Kidney (tissue), 14 donors: Measurements from ENCODE around the gene YJU2. TPM values are rescaled to one million over a fixed set of nuclear protein-coding genes. Genes with fewer than 3 reads are reported as not detected.

Source experiments
- DNase-seq, 5 donors: peaks; one replicate each; pipeline ENCODE4 v3.0.0-alpha.2; 2013 to 2020
- FAIRE-seq: peaks from 2 replicates; lab custom pipeline; 2012; peaks lifted over from hg19 to GRCh38; lab: Jason Lieb, UNC
- H3K27ac ChIP-seq, 2 donors: one replicate each; pipeline ENCODE4 v1.7.0; 2013; ENCODE audit warnings: low read depth in 2 of 2, low read length in 2 of 2, inconsistent platforms in 1 of 2
- H3K27me3 ChIP-seq: one replicate; pipeline ENCODE4 v1.7.1; 2013; ENCODE audit warnings: low read length, inconsistent platforms; ENCODE audit not compliant: control insufficient read depth, insufficient read depth
- H3K36me3 ChIP-seq, 3 donors: one replicate each; pipeline versions ENCODE4 v1.7.0 to v1.7.1; 2013; ENCODE audit warnings: low read length in 3 of 3, control low read depth in 1 of 3, inconsistent platforms in 1 of 3; ENCODE audit not compliant: insufficient read depth in 3 of 3, control insufficient read depth in 2 of 3
- H3K4me1 ChIP-seq, 3 donors: one replicate each; pipeline versions ENCODE4 v1.7.0 to v1.7.1; 2013; ENCODE audit warnings: low read length in 3 of 3, inconsistent platforms in 1 of 3, low read depth in 1 of 3; ENCODE audit not compliant: control insufficient read depth in 2 of 3, insufficient read depth in 2 of 3
- H3K4me3 ChIP-seq, 3 donors: one replicate each; pipeline versions ENCODE4 v1.7.0 to v1.8.1; 2013; ENCODE audit warnings: low read length in 3 of 3, control low read depth in 1 of 3, inconsistent platforms in 1 of 3
- H3K9ac ChIP-seq, 3 donors: one replicate each; pipeline versions ENCODE4 v1.7.0 to v1.7.1; 2013; ENCODE audit warnings: low read length in 3 of 3, control low read depth in 1 of 3, inconsistent platforms in 1 of 3
- H3K9me3 ChIP-seq, 3 donors: one replicate each; pipeline versions ENCODE4 v1.7.0 to v1.7.1; 2013; ENCODE audit warnings: low read length in 3 of 3, control low read depth in 1 of 3, inconsistent platforms in 1 of 3; ENCODE audit not compliant: control insufficient read depth in 2 of 3, insufficient read depth in 1 of 3
- intact Hi-C: fragments of 100-400 bp; cut with DNase I; formaldehyde crosslinking; loops from one replicate; pipeline ENCODE4 v1.11.1; 2022
- polyA plus RNA-seq: library from polyadenylated mRNA; stranded (reverse); fragments of 350-450 nt; fragmentation: Illumina TruSeq; extraction: RNeasy Lipid Tissue Mini Kit (QIAGEN cat#74804); gene quantifications from one replicate; pipeline ENCODE4 v1.2.3, GENCODE V29; 2014; ENCODE audit warnings: low read depth, low replicate concordance; ENCODE audit not compliant: insufficient read depth
- total RNA-seq: library from RNA; stranded (reverse); fragmentation: NEBNext Ultra II Directional; extraction: Animal tissue kit (Norgen Biotek cat#: 25700); gene quantifications from one replicate; pipeline ENCODE4 v1.2.1, GENCODE V29; 2021
- TF ChIP-seq, protein P1 (sequence below): IDR thresholded peaks from 3 replicates; pipeline ENCODE4 v1.5.1; 2012; ENCODE audit warnings: mild to moderate bottlenecking, moderate library complexity, borderline replicate concordance; ENCODE audit not compliant: insufficient read depth; ENCODE audit errors: extremely low read depth
- donor health status: control.
- donor health status: control.
- donor health status: control.
- donor health status: control.
- donor health status: control.
- donor health status: DM: yes; HTN: yes; CAD: no.
- donor health status: Normal renal cell carcinoma (clear cell type).

The YJU2 gene
- total and polyA plus RNA-seq, 2 donors from 2014 or later, result 22.5 to 26.0 TPM

DNA sequence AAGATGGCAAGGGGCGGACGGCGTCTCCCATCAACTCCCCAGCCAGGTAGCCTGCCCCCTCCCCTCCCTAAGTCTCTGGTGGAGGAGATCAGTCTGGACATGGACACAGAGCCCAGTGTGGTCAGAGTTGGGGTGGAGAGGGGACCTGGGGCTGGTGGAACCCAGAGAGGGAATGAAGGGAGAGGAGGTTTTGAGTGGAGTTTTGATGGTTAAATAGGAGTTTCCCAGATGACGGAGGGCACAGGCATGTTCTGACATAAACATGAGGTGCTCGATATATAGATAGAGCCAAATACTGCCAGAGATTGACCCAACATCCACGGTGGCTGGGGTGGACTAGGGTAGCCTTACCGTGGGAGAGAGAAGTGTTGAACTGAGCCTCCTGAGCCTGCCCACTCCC, 71.6 kb downstream of the YJU2 start:
- TF ChIP-seq, protein P1, sequence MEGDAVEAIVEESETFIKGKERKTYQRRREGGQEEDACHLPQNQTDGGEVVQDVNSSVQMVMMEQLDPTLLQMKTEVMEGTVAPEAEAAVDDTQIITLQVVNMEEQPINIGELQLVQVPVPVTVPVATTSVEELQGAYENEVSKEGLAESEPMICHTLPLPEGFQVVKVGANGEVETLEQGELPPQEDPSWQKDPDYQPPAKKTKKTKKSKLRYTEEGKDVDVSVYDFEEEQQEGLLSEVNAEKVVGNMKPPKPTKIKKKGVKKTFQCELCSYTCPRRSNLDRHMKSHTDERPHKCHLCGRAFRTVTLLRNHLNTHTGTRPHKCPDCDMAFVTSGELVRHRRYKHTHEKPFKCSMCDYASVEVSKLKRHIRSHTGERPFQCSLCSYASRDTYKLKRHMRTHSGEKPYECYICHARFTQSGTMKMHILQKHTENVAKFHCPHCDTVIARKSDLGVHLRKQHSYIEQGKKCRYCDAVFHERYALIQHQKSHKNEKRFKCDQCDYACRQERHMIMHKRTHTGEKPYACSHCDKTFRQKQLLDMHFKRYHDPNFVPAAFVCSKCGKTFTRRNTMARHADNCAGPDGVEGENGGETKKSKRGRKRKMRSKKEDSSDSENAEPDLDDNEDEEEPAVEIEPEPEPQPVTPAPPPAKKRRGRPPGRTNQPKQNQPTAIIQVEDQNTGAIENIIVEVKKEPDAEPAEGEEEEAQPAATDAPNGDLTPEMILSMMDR, result no peak
- intact Hi-C loops, result no loop called here
- DNase-seq, result no peak
- Histone ChIP-seq H3K36me3 (no peaks in the 10 kb centered on the region), H3K4me3 (no peak overlapping the region), H3K9ac (no peak overlapping the region), H3K27me3 (no peaks in the 10 kb centered on the region), H3K4me1 (peaks cover 0 to 3% (median 0%) of the 10 kb centered on the region in 3 donors), H3K9me3 (no peaks in the 10 kb centered on the region), H3K27ac (no peak overlapping the region)
- FAIRE-seq, result no peak

Other genes starting within 250 kb of the YJU2 start
- 25.0 TPM for gene PIAS4, start 239.3 kb upstream of the YJU2 start, total RNA-seq
- 9.8 TPM for gene PIAS4, start 239.3 kb upstream of the YJU2 start, polyA plus RNA-seq
- gene ZBTB7A, start 180.2 kb upstream of the YJU2 start, total RNA-seq, result 53.2 TPM
- 8.9 TPM for gene ZBTB7A, start 180.2 kb upstream of the YJU2 start, polyA plus RNA-seq
- gene MAP2K2, start 123.0 kb upstream of the YJU2 start, total RNA-seq, result 105 TPM
- gene MAP2K2, start 123.0 kb upstream of the YJU2 start, polyA plus RNA-seq, result 138 TPM
- not detected for gene CREB3L3, start 93.4 kb upstream of the YJU2 start, total RNA-seq
- 7.4 TPM for gene CREB3L3, start 93.4 kb upstream of the YJU2 start, polyA plus RNA-seq
- 27.3 TPM for gene SIRT6, start 64.5 kb upstream of the YJU2 start, total RNA-seq
- gene SIRT6, start 64.5 kb upstream of the YJU2 start, polyA plus RNA-seq, result 27.0 TPM
- 0.72 TPM for gene ANKRD24, start 64.4 kb upstream of the YJU2 start, total RNA-seq
- gene ANKRD24, start 64.4 kb upstream of the YJU2 start, polyA plus RNA-seq, result 1.8 TPM
- gene EBI3, start 17.6 kb upstream of the YJU2 start, total RNA-seq, result 8.3 TPM
- gene EBI3, start 17.6 kb upstream of the YJU2 start, polyA plus RNA-seq, result 1.5 TPM
- gene SHD, start 32.2 kb downstream of the YJU2 start, total RNA-seq, result not detected
- gene SHD, start 32.2 kb downstream of the YJU2 start, polyA plus RNA-seq, result not detected
- 0.47 TPM for gene TMIGD2, start 55.3 kb downstream of the YJU2 start, total RNA-seq
- not detected for gene TMIGD2, start 55.3 kb downstream of the YJU2 start, polyA plus RNA-seq
- 0.85 TPM for gene FSD1, start 57.5 kb downstream of the YJU2 start, total RNA-seq
- 1.1 TPM for gene FSD1, start 57.5 kb downstream of the YJU2 start, polyA plus RNA-seq
- gene STAP2, start 91.7 kb downstream of the YJU2 start, total RNA-seq, result 32.3 TPM
- gene STAP2, start 91.7 kb downstream of the YJU2 start, polyA plus RNA-seq, result 61.5 TPM
- 24.1 TPM for gene MPND, start 96.5 kb downstream of the YJU2 start, total RNA-seq
- 43.5 TPM for gene MPND, start 96.5 kb downstream of the YJU2 start, polyA plus RNA-seq
- 52.7 TPM for gene SH3GL1, start 153.5 kb downstream of the YJU2 start, total RNA-seq
- 34.8 TPM for gene SH3GL1, start 153.5 kb downstream of the YJU2 start, polyA plus RNA-seq
- 10.0 TPM for gene CHAF1A, start 155.6 kb downstream of the YJU2 start, total RNA-seq
- gene CHAF1A, start 155.6 kb downstream of the YJU2 start, polyA plus RNA-seq, result 2.7 TPM
- 110 TPM for gene UBXN6, start 210.7 kb downstream of the YJU2 start, total RNA-seq
- gene UBXN6, start 210.7 kb downstream of the YJU2 start, polyA plus RNA-seq, result 177 TPM
- 37.8 TPM for gene HDGFL2, start 225.2 kb downstream of the YJU2 start, total RNA-seq
- 38.8 TPM for gene HDGFL2, start 225.2 kb downstream of the YJU2 start, polyA plus RNA-seq